Testis (tissue), 2 donors: ENCODE results near the gene STK32A.

Source experiments
- CTCF ChIP-seq, 3 experiments: fragments of 450-650 bp in 2 of 3; fragments of 200-600 bp in 1 of 3; sonication (generic) in 1 of 3; IDR thresholded peaks; one replicate each; pipeline ENCODE4 v1.5.1; 2016 to 2019; ENCODE audit warnings: antibody characterized with exemption in 3 of 3, mild to moderate bottlenecking in 2 of 3, moderate library complexity in 1 of 3
- POLR2A ChIP-seq: fragments of 450-650 bp; IDR thresholded peaks from one replicate; pipeline ENCODE4 v1.6.1; 2017; ENCODE audit warnings: antibody characterized with exemption, mild to moderate bottlenecking, moderate library complexity

GRCh38 chr5:147398860-147399259 lies 164.0 kb downstream of the STK32A start:
- TF ChIP-seq CTCF (IDR thresholded peaks at IDR 0.05), result no peak
- TF ChIP-seq POLR2A, result no peak
